ENCODE measurements around the gene SPX. TPM values are rescaled to one million over a fixed set of nuclear protein-coding genes. Genes with fewer than 3 reads are reported as not detected.

Gene SPX
- total and polyA plus RNA-seq, 4 experiments from 2014 or later: 0.49 to 0.78 (median 0.63) TPM; not detected in 1

DNA sequence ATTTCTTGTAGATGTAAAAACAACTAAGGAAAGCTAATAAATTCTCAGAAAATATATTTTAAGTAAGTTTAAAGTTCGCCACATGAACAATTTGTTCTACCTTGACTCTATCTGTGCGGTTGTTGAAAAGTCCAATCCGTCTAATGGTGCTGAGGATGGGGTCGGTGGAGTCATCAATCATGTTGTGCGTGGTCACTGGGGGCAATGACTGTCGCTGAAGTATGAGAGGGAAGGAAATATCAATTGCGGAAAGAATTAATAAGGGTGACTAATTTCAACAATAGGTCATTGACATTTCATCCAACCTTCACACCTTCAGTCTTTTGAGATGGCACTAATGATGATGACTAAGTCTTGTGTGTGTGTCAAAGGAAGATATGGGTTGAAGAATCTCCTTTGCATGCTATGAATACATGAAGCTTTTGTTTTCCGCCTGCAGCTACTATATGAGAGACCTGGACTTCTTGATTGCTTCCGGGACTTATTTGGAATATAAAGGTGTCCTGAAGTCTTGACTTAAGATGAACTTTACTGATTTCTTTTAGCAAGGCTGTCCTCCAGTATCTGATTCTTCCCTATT lies 32.1 kb downstream of the SPX start:
- H3K4me1 Mint-ChIP-seq: no peaks in the 10 kb centered on the region
- no peaks in the 10 kb centered on the region for H3K36me3 Mint-ChIP-seq
- Histone ChIP-seq H3K27me3 (ENCODE audit: insufficient read depth, low read length) (no peaks in the 10 kb centered on the region), H3K27ac (ENCODE audit: low read depth, low read length) (no peak overlapping the region), H3K4me1 (ENCODE audit: insufficient read depth, low read length) (no peaks in the 10 kb centered on the region), H3K9me3 (ENCODE audit: control insufficient read depth in 1 of 2, low read length in 2 of 2) (no peaks in the 10 kb centered on the region), H3K4me3 (ENCODE audit: low read length in 2 of 2) (no peak overlapping the region), H3K36me3 (ENCODE audit: insufficient read depth, low read length) (no peaks in the 10 kb centered on the region)
- POLR2A ChIA-PET (ENCODE audit: partially characterized antibody): no interaction called here
- no peak overlapping the region for H3K27ac Mint-ChIP-seq
- no peaks in the 10 kb centered on the region for H3K27me3 Mint-ChIP-seq
- CTCF ChIA-PET (ENCODE audit: partially characterized antibody): no interaction called here
- intact Hi-C loops (cut with micrococcal nuclease): no loop called here
- peaks cover 0 to 2% (median 0%) of the 10 kb centered on the region in 8 donors for H3K9me3 Mint-ChIP-seq
- H3K4me3 Mint-ChIP-seq: no peak overlapping the region
- DNase-seq: no peak

DNA sequence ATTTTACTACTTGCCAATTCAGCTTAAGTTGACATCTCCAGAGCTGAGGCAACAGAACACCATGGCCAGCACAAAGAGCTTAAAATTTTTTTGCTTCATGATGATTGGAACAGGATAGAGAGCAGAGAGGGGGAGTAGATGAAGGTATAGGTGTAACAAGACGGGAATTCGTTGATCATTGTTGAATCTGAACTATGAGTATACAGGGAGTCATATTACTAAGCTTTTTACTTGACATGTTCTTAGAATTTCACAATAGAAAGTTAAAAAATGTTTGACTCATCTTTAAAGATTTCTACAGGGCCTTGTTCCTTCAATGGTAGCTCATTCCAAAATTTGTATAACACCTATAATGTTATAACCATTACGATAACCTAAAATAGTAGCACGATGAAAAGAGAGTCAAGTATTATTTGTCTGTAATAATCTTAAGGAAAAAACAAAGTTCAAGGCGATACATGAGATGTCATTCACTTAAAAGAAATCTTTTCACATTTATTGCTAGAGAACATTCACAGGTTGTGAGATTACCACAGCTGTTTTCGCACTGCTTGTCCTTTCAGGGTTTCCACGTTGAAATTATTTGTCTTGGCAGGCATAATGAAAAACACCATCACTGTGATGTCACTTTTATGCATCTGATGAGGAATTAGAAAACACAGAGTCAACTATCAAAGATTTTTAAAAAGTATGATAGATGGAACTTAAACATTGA lies 33.9 kb downstream of the SPX start:
- no peaks in the 10 kb centered on the region for H3K36me3 ChIP-seq (ENCODE audit: insufficient read depth, low read length)
- Mint-ChIP-seq H3K27me3 (no peaks in the 10 kb centered on the region), H3K36me3 (no peaks in the 10 kb centered on the region), H3K9me3 (no peaks in the 10 kb centered on the region), H3K4me1 (no peaks in the 10 kb centered on the region), H3K4me3 (no peak overlapping the region), H3K27ac (no peak overlapping the region)
- DNase-seq: no peak
- no peaks in the 10 kb centered on the region for H3K27me3 ChIP-seq (ENCODE audit: insufficient read depth, low read length)
- H3K27ac ChIP-seq (ENCODE audit: low read depth, low read length): no peak overlapping the region
- ChIA-PET CTCF (ENCODE audit: partially characterized antibody) (no interaction called here), POLR2A (ENCODE audit: partially characterized antibody) (no interaction called here)
- no peaks in the 10 kb centered on the region for H3K9me3 ChIP-seq (ENCODE audit: control insufficient read depth in 1 of 2, low read length in 2 of 2)
- no peaks in the 10 kb centered on the region for H3K4me1 ChIP-seq (ENCODE audit: insufficient read depth, low read length)
- H3K4me3 ChIP-seq (ENCODE audit: low read length in 2 of 2): no peak overlapping the region
- intact Hi-C loops (cut with micrococcal nuclease): no loop called here

DNA sequence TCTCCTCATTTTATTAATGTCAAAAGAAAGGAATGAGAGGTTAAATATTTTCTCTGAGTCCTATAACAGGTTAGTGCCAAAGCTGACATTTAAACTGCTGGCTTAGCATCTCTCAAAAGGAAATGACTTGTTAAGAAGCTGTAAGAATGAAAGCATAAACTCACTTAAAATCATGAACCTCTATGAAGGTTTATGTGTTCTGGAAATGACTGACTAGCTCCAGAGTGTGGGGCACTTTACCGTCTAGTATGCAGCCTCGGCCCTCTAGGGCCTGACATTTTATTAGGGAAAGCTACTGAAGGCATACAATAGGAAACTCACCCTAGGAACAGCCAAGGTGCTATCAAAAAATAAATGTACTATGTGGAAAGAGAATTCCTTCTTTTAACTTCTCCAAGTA lies 35.1 kb downstream of the SPX start:
- Mint-ChIP-seq H3K36me3 (no peaks in the 10 kb centered on the region), H3K4me1 (no peaks in the 10 kb centered on the region), H3K27me3 (no peaks in the 10 kb centered on the region), H3K4me3 (no peak overlapping the region), H3K9me3 (no peaks in the 10 kb centered on the region), H3K27ac (no peak overlapping the region)
- H3K36me3 ChIP-seq (ENCODE audit: insufficient read depth, low read length): no peaks in the 10 kb centered on the region
- no peak for DNase-seq
- intact Hi-C loops (cut with micrococcal nuclease): no loop called here
- ChIA-PET CTCF (ENCODE audit: partially characterized antibody) (no interaction called here), POLR2A (ENCODE audit: partially characterized antibody) (no interaction called here)
- no peak overlapping the region for H3K27ac ChIP-seq (ENCODE audit: low read depth, low read length)
- H3K4me3 ChIP-seq (ENCODE audit: low read length in 2 of 2): no peak overlapping the region
- H3K27me3 ChIP-seq (ENCODE audit: insufficient read depth, low read length): no peaks in the 10 kb centered on the region
- H3K4me1 ChIP-seq (ENCODE audit: insufficient read depth, low read length): no peaks in the 10 kb centered on the region
- H3K9me3 ChIP-seq (ENCODE audit: control insufficient read depth in 1 of 2, low read length in 2 of 2): no peaks in the 10 kb centered on the region

- H3K36me3 ChIP-seq (ENCODE audit: insufficient read depth, low read length): no peaks in the 10 kb centered on the region
- Mint-ChIP-seq H3K4me1 (no peaks in the 10 kb centered on the region), H3K27ac (no peak overlapping the region), H3K36me3 (no peaks in the 10 kb centered on the region), H3K4me3 (no peak overlapping the region), H3K27me3 (no peaks in the 10 kb centered on the region), H3K9me3 (no peaks in the 10 kb centered on the region)
- no peak overlapping the region for H3K27ac ChIP-seq (ENCODE audit: low read depth, low read length)
- no peaks in the 10 kb centered on the region for H3K4me1 ChIP-seq (ENCODE audit: insufficient read depth, low read length)
- DNase-seq: no peak
- intact Hi-C loops (cut with micrococcal nuclease): no loop called here
- H3K27me3 ChIP-seq (ENCODE audit: insufficient read depth, low read length): no peaks in the 10 kb centered on the region
- ChIA-PET POLR2A (ENCODE audit: partially characterized antibody) (no interaction called here), CTCF (ENCODE audit: partially characterized antibody) (no interaction called here)
- H3K4me3 ChIP-seq (ENCODE audit: low read length in 2 of 2): no peak overlapping the region
- H3K9me3 ChIP-seq (ENCODE audit: control insufficient read depth in 1 of 2, low read length in 2 of 2): no peaks in the 10 kb centered on the region
Measured at GRCh38 chr12:21562859-21563258, 36.8 kb downstream of the SPX start.

DNA sequence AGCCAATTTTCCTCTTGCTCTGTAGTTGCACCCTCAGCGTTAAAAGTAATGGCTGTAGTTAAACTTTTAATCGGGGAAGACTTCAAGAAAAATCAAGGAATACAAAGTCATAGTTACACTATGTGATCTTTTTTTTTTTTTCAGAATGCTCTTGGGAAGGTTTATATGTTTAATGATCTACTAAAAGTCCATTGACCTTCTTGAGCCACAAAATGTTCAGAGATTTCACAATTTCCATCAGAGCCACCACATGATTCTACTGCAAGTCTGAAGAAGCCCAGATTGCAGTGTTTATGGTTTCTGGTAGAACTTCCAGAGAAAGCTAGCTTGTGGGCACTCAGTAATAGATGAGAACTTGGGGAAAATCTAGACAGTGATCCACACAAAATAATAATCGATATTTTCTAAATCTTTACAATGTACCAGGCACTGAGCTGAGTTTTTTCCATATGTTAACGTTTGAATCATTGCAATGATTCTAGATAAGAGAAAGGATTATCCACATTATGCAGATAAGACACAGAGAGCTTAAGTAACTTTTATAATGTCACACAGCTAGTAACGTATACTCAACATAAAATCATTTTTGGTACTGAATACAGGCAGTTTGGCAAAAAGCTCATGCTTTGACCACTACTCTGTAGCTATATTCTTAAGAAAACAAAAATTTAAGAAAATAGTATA lies 40.3 kb downstream of the SPX start:
- H3K4me3 ChIP-seq (ENCODE audit: low read length in 2 of 2): no peak overlapping the region
- no peaks in the 10 kb centered on the region for H3K4me1 ChIP-seq (ENCODE audit: insufficient read depth, low read length)
- Mint-ChIP-seq H3K36me3 (no peaks in the 10 kb centered on the region), H3K27me3 (peaks cover 0 to 1% of the 10 kb centered on the region in 2 donors), H3K9me3 (peaks cover 0 to 3% (median 0%) of the 10 kb centered on the region in 8 donors), H3K4me1 (no peaks in the 10 kb centered on the region), H3K4me3 (no peak overlapping the region), H3K27ac (no peak overlapping the region)
- intact Hi-C loops (cut with micrococcal nuclease): no loop called here
- no peaks in the 10 kb centered on the region for H3K36me3 ChIP-seq (ENCODE audit: insufficient read depth, low read length)
- POLR2A ChIA-PET (ENCODE audit: partially characterized antibody): no interaction called here
- no peaks in the 10 kb centered on the region for H3K9me3 ChIP-seq (ENCODE audit: control insufficient read depth in 1 of 2, low read length in 2 of 2)
- H3K27me3 ChIP-seq (ENCODE audit: insufficient read depth, low read length): no peaks in the 10 kb centered on the region
- H3K27ac ChIP-seq (ENCODE audit: low read depth, low read length): no peak overlapping the region
- CTCF ChIA-PET (ENCODE audit: partially characterized antibody): interaction anchor here (0.5 to 1.1 kb wide), 2 partner anchors 11 to 426 kb away, joined by 3 to 4 read pairs; no protein-coding TSS in a partner anchor
- no peak for DNase-seq

DNA sequence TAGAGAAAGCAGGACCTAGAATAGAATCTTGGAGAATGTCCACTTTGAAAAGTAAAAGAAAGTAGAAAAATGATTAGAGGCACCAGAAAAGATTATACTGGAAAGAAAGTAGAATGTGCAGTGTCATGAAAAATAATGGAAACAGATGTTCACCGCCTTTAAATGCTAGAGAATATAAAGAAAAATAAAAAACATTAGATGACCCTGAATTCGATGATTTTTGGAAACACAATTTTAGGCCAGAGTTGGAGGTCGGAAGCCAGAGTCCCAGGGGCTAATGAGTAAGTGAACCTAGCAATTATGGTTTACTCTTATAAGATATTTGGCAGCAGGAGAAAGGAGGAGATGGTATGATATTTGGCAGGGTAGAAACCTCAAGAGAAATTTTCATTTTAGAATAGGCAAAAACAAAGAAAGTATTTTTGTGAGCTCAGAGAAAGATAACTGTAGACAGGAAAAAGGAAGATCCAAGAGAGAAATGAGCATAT lies 40.9 kb downstream of the SPX start:
- no peaks in the 10 kb centered on the region for H3K27me3 ChIP-seq (ENCODE audit: insufficient read depth, low read length)
- no peak overlapping the region for H3K27ac Mint-ChIP-seq
- no peaks in the 10 kb centered on the region for H3K9me3 ChIP-seq (ENCODE audit: control insufficient read depth in 1 of 2, low read length in 2 of 2)
- ChIA-PET CTCF (ENCODE audit: partially characterized antibody) (interaction anchor here (1.1 kb wide), 1 partner anchor 10 kb away, joined by 4 read pairs; no protein-coding TSS in a partner anchor), POLR2A (ENCODE audit: partially characterized antibody) (no interaction called here)
- H3K27ac ChIP-seq (ENCODE audit: low read depth, low read length): no peak overlapping the region
- no peaks in the 10 kb centered on the region for H3K36me3 Mint-ChIP-seq
- H3K4me3 Mint-ChIP-seq: no peak overlapping the region
- no peaks in the 10 kb centered on the region for H3K4me1 Mint-ChIP-seq
- H3K4me1 ChIP-seq (ENCODE audit: insufficient read depth, low read length): no peaks in the 10 kb centered on the region
- H3K4me3 ChIP-seq (ENCODE audit: low read length in 2 of 2): no peak overlapping the region
- H3K9me3 Mint-ChIP-seq: peaks cover 0 to 3% (median 0%) of the 10 kb centered on the region in 8 donors
- H3K27me3 Mint-ChIP-seq: peaks cover 0 to 1% of the 10 kb centered on the region in 2 donors
- no peak for DNase-seq
- intact Hi-C loops (cut with micrococcal nuclease): no loop called here
- H3K36me3 ChIP-seq (ENCODE audit: insufficient read depth, low read length): no peaks in the 10 kb centered on the region

- Mint-ChIP-seq H3K27me3 (peaks cover 0 to 1% of the 10 kb centered on the region in 2 donors), H3K27ac (no peak overlapping the region), H3K36me3 (no peaks in the 10 kb centered on the region), H3K4me3 (no peak overlapping the region), H3K9me3 (peaks cover 0 to 3% (median 0%) of the 10 kb centered on the region in 8 donors), H3K4me1 (no peaks in the 10 kb centered on the region)
- H3K36me3 ChIP-seq (ENCODE audit: insufficient read depth, low read length): no peaks in the 10 kb centered on the region
- no peak overlapping the region for H3K4me3 ChIP-seq (ENCODE audit: low read length in 2 of 2)
- ChIA-PET CTCF (ENCODE audit: partially characterized antibody) (no interaction called here), POLR2A (ENCODE audit: partially characterized antibody) (no interaction called here)
- intact Hi-C loops (cut with micrococcal nuclease): no loop called here
- no peaks in the 10 kb centered on the region for H3K27me3 ChIP-seq (ENCODE audit: insufficient read depth, low read length)
- no peaks in the 10 kb centered on the region for H3K4me1 ChIP-seq (ENCODE audit: insufficient read depth, low read length)
- H3K27ac ChIP-seq (ENCODE audit: low read depth, low read length): no peak overlapping the region
- no peak for DNase-seq
- no peaks in the 10 kb centered on the region for H3K9me3 ChIP-seq (ENCODE audit: control insufficient read depth in 1 of 2, low read length in 2 of 2)
Measured at GRCh38 chr12:21568115-21568514, 42.0 kb downstream of the SPX start.
